Measurements from ENCODE around the gene SLC39A7.
A peak's percentile ranks its signal among the peaks of the same experiment; 100 is the strongest.

Gene SLC39A7, protein sequence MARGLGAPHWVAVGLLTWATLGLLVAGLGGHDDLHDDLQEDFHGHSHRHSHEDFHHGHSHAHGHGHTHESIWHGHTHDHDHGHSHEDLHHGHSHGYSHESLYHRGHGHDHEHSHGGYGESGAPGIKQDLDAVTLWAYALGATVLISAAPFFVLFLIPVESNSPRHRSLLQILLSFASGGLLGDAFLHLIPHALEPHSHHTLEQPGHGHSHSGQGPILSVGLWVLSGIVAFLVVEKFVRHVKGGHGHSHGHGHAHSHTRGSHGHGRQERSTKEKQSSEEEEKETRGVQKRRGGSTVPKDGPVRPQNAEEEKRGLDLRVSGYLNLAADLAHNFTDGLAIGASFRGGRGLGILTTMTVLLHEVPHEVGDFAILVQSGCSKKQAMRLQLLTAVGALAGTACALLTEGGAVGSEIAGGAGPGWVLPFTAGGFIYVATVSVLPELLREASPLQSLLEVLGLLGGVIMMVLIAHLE

DNA sequence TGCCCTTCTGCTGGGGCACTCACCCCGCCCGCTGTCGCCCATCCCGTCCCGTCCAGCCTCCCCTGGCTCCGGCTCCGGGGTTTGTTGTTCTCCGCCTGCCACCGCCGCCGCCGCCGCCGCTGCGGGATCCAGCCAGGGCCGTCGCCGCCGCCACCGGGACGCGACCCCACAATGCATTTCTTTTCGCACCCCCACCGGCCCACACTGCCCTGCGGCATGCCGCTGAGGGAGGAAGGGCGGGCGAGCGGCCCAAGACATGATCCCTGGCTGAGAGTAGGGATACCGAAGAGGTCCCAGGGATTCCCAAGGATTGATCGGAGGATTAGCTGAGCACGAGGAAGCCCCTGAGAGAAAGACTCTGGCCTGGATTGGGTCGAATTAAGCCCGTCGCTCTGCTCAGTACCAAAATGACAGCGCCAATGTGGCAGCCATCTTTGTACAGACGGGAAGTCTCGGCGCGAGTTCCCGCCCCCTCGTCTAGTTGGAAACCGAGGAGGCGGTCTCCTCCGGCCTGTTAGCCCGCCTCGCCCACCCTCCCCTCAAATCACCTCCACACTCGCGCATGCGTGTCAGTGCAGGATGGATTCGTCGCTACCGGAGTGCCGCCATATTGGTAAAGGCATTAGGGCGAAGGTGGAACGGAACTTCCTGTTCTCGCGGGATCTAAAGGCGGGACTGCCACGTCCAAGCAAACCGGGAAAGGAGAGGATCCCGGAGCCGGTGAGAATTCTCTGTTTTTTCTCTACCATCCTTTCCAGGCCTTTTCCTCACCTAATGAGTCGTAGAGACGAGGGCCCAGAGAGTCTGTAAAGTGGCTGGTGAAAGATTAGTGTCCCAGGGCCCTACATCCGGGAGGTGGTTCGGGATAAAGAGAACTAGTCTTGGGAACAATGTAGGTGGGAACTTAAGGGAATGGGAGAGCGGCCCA is at the start of gene SLC39A7, which contains the start of gene RXRB:
TSS of gene SLC39A7 (plus strand) at position 649 of the 928 bp plus-strand sequence. CDS start 379 bp downstream, outside the sequence.
TSS of gene RXRB (minus strand) at position 447 of the 928 bp plus-strand sequence. CDS start at position 258, 189 bp downstream.
- DNase-seq = peak; percentile 99

DNA sequence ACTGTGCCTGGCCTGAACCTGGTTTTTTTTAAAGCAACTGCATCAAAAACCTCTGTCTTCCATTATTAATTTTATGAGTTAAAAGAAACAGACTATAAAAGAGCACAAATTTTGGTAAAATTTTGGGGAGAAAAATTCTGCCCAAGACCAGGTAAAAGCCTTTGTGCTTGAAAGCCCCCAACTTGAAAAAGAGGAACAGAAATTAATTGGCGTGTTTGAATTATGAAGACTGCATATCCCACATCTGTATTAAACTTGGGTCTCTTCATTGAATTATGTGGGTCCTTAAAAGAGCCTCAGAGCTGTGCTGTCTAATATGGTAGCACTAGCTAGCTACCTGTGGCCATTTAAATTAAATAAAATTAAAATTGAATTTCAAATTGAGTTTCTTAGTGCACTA is 49.6 kb upstream of the SLC39A7 start:
- DNase-seq = no peak

DNA sequence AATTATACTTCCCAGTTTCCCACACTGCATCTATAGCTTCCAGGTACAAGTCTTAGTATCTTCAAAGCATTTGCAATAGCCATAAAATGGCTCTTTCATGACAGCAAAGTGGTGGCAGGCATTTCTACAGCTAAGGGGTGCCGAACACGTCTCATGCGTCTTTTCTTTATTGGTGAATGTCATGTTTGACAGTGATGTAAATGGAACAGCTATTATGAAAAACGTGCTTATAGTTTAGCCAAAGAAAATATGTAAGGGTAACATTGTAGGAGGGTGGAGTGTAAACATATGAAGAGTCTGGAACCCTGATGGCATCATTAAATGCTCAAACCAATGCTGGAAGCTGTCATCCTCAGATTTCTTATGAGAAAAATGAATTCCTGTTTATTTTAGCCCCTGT is 46.3 kb upstream of the SLC39A7 start:
- DNase-seq = no peak

DNA sequence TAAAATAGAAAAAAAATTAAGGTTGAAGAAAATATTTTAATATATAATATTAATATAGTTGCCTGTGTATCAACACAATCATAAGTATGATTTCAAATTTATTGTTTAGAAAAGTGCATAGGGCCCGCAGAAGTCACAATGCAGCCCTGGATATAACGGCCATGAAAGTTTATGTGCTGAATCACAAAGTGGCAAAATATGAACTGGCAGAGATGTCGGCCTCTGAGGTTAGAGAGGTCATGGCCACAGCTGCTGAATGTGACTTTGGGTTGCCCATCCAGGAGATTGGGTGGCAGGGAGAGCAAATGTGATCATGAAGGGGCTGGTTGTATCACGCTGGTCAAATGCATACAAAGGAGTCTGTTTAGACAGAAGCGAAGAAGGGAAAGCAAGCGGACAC is 44.1 kb upstream of the SLC39A7 start:
- DNase-seq = no peak

DNA sequence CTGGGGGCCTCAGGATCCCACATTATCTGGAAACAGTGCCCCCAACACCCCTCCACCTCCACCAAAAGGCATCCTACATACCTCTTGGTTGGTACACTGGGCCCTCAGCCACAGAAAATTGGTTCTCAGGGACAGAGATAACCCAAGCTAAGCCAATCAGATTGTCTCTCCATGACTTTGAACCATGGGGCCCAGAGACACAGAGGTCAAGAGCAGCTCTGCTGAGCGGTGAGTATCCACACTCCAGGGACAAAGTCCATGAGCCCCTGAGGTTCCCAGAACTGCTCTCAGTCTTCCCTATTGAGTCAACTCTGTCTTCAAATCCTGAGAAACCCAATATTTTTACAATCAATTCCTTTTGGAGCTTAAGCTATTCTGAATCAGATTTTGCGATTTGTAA is 43.7 kb upstream of the SLC39A7 start:
- DNase-seq = no peak

DNA sequence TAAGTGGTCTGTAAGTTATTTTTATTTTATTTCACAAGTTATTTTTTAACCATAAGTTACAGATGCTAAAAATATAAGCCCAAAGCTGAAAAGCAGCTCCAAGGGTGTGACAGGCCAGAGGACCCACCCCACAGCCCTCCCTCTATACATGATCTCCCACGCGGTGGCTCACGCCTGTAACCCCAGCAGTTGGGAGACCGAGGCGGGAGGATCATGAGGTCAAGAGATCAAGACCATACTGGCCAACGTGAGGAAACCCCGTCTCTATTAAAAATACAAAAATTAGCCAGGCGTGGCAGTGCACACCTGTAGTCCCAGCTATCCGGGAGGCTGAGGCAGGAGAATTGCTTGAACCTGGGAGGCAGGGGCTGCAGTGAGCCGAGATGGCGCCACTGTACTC is 40.6 kb upstream of the SLC39A7 start:
- DNase-seq = no peak

DNA sequence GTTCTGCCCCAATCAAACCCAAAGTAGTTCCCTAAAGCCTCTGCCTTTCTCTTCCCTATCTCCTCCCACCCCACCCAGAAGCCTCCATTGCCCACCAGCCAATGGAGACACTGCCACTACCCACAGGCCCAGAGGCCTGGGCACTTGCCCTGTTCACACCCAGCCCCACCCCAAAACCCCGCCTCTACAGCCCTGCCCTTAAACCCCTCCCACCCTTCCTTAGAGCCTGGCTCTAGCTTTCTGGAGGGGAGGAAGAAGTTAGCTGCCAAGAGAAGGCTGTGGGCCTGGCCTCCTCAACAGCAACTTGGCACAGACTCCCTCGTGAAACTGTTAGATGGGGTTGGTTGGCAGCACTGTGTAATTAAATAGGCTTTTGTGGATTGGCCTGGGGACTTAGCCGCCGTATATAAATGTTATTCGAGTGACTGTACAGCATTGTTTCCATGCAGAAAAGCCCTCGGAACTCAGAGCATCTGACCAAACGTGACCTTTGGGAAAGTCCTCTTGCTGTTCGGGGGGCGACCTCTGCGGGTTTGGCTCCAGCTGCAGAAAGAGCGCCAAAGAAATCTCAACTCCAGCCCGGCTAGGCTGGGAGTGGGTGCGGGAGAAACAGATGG is 39.8 kb upstream of the SLC39A7 start:
- DNase-seq = no peak

DNA sequence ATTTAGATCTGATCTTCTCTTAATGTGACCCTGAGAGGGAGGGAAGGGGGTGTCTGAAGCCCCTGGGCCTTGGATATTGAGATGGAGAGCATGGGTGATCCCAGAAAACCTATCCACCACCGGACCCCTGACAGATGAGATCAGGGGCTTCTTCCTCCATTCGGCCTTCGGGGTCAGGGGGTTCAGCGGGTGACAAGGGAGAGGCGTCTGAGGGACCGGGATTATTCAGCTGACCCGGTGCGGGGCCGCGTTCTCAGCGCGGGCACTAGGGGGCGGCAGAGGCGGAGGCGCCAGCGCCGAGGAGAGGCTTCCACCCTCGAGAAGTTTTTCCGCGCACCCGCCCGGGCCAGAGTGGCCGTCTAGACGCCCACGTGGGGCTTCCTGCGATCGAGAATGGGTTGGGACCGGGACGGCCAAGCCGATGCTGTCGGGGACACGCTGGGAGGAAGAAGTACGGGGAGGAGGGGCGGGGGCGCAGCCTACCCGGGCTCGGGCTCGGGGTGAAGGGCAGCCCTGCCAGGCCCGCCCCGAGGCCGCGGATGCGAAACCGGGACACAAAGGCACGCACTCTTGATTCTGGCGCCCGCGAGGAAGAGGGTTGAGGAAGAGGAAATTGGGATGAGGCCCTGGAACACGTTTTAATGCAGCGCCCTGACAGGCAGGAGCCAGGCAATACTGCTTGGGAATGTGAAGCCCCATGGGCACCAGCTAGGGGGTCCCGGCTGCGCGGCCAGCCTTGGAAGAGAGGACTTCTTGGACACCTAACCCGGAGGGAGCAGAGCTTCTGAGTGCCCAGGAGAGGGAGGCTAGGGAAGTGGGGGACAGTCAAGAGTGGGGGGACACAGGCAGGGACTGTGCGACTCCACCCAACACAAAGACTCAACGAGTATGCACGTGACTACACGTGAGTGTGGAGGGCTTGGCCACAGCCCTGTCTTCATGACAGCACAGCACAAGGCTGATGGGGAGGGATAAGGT is 39.0 kb upstream of the SLC39A7 start:
- DNase-seq = peak; percentile 76 to 83

DNA sequence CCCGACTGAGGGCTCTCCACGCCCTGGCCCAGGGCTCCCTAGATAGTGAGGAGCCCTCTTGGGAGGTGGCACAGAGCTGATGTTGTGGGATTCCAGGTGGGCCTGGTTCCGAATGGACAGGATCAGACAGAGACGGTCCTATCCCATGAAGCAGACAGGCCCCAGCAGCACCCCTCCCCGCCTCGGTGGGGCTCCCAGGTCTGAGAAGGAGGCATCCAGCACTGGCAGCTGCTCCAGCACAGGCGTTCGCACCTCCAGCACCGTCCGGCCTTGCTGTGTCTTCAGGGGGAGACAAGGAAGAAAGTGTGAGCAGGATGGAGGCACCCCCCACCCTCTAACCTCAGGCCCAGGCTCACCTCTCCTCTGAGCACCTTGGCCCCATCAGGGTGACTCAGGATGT is 37.1 kb upstream of the SLC39A7 start:
- no peak for DNase-seq

DNA sequence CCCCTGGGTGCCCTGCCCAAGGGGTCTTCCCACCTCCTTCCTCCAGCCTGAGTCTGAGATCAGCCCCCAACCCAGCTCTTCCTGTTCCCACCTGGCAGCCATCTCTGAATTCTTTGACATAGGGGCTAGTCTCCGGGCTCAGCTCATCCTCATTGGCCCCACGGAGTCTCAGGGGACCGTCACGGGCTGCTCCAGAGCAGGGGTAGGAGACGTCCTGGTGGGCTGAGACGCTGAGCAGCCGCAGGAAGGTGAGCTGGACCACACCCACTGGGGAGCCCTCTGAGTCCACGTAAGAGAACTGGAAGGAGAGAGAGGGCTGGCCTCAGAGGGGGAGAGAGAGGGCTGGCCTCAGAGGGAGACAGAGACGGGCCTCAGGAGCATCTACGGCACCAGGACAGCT is 36.5 kb upstream of the SLC39A7 start:
- DNase-seq = no peak

DNA sequence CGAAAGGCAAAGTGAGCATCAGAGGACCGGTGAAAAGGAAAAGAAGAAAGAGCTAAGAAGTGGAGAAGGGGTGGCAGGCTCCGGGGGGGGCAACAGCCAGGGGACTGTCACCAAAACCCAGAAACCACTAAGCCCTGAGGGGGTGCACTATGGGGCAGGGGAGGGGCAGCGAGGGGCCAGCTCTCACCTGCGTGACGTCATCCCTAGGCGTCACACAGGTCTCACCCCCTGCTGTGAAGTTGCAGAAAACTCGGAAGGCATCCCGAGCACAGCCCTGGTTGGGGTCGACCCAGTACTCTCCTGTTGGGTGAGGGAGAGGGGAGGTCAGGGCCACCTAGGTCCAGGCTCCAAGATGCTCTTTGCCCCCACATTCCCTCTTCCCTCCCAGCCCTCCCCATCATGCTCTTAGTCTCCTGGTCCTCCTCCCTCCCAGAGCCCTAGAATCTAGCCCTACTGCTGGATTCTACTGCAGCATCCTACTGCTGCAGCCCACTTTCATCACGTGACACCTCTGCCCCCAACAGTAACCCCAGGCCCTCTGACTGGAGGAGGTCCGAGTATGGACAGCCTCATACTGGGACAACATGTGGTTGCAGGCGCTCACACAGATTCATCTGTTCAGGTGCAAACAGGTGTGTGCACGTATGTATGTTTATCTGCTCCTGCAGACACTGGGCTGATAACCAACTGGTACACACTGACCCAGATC is 35.8 kb upstream of the SLC39A7 start:
- no peak for DNase-seq

DNA sequence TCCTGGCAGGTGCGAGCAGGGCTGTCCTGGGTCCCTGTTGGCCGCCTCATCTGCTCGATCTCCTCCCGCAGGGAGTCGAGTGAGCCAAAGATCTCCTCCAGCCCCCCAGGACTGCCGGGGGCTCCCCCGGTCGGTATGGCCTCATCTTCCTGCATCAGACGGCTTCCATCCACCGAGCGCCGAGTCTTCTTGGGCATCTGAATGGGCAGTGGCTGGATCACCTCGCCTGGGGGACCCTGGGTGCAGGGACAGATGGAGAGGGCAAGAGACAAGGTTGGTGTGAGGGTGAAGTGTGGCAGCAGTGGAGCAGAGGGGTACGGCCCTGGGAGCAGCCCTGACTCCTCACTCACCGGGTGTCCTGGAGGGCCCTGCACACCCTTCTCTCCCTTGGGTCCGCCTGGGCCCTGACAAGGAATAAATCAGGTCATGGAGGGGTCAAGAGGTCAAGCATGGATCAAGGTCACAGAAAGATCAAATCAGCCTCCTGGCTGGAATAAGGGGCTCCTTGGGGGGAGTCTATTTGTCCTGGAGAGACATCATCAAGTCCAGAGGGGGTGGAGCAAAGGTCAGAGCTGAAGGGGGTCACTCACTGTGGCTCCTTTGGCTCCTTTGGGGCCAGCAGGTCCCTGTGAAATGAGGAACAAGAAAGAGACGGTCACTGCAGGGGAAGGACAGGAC is 34.9 kb upstream of the SLC39A7 start:
- no peak for DNase-seq

DNA sequence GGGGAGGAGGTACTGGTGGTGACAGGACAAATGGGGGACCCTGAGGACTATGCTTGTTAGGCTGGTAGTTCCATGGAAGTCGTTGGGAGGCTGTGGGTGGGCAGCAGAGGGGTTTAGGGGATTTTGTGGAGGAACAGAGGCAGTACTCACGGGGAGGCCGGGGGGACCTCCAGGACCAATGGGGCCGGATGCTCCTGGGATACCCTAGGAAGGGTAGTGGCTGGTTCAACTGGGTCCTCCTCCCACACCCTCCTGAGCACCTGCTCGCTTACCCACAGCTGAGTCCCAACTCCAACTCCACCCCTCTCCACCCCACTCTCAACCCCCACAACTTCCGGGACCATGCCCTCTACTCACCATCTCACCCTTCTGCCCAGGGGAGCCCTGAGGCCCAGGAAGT is 34.3 kb upstream of the SLC39A7 start:
- no peak for DNase-seq

DNA sequence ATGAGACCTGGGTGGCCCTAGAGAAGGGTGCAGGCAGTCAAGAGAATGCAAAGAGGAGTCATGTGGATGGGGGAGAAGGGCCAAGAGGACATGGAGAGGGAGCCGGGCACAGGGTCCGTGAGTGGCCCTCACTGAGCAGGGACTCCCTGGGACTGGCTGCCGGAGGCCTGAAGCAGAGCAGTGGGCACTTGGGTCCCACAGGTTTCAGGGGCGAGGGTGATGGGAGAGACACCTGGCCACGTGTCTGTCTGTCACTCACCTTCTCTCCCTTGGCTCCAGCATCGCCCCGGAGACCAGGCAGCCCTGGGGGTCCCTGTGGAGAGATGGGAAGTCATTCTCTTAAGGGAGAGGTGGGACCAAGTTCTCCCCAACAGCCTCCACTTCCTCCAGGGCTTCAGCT is 33.9 kb upstream of the SLC39A7 start:
- no peak for DNase-seq

DNA sequence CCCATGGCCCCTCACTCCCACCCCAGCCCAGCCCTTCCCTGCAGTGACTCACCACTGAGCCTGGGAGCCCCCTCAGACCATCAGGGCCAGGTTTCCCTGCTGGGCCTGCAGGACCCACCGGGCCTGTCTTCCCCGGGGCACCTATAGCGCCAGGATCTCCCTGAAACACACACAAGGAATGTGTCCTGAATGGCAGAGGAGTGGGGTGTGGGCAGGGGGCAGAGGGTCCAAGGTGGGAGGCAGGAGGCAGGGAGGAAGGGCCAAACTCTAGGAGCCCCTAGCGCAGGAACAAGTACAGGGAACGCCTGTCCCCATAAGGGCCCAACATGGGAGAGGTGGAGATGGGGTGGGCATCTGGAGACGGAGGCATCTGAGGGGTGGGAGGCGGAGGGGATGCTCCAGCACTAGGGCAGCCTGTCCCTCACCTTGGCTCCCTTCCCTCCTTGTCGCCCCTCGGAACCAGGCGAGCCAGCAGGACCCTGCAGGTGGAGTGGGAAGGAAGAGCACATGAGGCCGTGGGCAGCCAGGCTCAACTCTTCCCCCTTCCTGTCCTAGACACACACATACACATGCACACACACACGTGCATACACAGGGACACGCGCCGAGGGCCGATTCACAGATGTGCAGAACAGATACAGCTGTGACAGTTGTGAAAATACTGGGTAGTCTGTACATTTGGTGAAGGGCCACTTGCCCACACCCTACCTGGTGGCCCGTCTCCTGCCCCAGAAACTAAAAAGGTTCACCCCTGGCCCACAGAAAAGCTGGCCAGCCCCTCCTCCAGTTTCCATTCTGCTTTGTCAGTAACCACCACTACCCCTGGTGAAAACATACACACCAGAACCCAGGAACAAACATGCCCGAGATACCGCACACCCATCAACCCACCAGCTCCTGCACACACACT is 33.0 kb upstream of the SLC39A7 start:
- DNase-seq = no peak

DNA sequence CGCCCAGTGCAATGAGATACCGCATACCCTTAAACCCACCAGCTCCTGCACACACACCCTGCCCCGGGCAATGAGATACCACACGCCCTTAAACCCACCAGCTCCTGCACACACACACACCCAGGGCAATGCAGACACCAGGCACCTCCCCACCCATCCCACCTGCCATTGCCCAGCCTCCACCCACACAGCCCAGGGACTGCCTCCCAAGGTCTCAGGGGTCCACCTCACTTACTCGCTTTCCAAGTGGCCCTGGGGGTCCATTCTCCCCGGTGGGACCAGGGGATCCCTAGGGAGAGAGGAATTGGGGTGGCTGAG is 32.4 kb upstream of the SLC39A7 start:
- no peak for DNase-seq

DNA sequence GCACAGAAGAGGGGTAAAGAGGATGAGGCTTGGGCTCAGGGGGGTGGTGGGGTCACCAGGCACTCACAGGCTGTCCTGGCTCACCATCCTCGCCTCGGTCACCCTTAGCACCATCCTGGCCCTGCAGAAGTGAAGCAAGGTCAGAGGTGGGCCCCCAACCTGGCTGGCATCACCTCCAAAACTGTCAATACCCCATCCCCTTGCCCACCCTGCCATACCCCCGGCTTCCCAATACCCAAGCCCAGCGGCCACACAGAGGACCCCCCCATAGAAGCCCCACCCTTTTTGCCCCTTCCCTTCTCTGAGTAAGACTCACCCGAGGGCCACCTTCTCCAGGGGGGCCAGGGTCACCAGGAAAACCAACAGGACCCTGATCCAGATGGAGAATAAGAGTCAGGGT is 32.0 kb upstream of the SLC39A7 start:
- no peak for DNase-seq

DNA sequence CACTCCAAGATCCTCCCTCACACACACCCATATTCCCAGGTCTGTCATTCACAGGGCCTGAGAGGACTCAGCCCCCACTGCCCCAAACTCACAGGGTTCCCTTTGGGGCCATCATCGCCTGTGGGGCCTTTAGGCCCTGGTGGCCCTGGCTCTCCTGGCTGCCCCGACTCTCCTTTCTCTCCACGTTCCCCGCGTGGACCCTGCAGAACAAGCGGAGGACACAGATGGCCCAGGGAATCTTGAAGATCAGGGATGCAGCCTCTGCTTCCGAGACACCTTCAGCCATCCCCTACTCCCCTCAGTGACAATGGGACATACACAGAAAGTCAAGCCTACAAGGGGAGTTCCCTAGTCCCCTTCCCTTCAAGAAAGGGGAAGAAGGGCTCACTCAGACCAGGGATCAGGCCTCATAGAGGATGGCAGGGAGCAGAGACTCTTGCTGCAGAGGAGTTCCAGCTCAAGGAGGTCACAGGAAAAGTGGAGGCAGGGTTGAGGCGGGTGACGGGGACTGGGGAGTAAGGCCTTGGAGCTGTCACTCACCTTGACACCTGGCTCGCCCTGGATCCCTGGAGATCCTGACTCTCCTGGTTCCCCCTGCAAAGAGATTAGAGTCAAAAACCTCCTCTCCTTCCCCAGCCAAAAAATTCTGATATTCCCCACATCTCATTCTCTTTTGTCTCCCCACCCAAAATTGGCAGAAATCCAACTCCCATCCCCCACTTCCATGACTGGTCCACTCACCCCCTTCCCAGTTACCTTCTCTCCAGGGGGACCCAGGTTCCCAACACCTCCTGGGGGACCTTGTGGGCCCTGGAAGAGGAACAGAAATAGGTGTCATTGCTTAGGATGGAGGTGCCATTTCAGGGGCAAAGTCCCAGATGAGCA is 31.1 kb upstream of the SLC39A7 start:
- DNase-seq = no peak

Data from activated CD4-positive, alpha-beta T cell treated with anti-CD3 and anti-CD28 coated beads for 4 hours (primary cell).